PC-9 (cell line): Measurements from ENCODE around the gene PAPOLA. TPM values are rescaled to one million over a fixed set of nuclear protein-coding genes. Genes with fewer than 3 reads are reported as not detected.

Experiments used
- BruUV-seq: library from RNA; stranded (reverse); fragments of 400-500 nt; replicated peaks from 2 replicates; lab custom pipeline; 2021; lab: Mats Ljungman, UMichigan
- CTCF ChIA-PET: fragments of 300-600 bp; sonication (Branson Sonifier 250); formaldehyde crosslinking; loops from one replicate; lab custom pipeline; 2022; ENCODE audit warnings: antibody characterized with exemption; lab: Charles Lee
- POLR2A ChIA-PET: fragments of 300-600 bp; sonication (Branson Sonifier 250); formaldehyde crosslinking; loops from one replicate; lab custom pipeline; 2022; ENCODE audit warnings: antibody characterized with exemption; ENCODE audit not compliant: unreplicated experiment; lab: Charles Lee
- DNase-seq, 2 experiments: peaks; one replicate each; pipeline versions ENCODE4 v3.0.0 to v3.0.0-alpha.2; 2015 to 2022; ENCODE audit warnings: mixed read lengths in 1 of 2
- H2AFZ ChIP-seq: fragments of 200-600 bp; sonication (generic); 2 replicates; pipeline ENCODE4 v1.8.1; 2017; ENCODE audit warnings: antibody characterized with exemption
- H3F3A ChIP-seq: fragments of 200-600 bp; sonication (generic); 2 replicates; pipeline ENCODE4 v1.8.1; 2017; ENCODE audit warnings: antibody characterized with exemption, mild to moderate bottlenecking, low read depth; ENCODE audit not compliant: insufficient read depth
- H3K27ac ChIP-seq: fragments of 200-600 bp; sonication (generic); 2 replicates; pipeline ENCODE4 v1.6.1; 2016; ENCODE audit warnings: mixed run types
- H3K27me3 ChIP-seq: fragments of 200-600 bp; sonication (generic); 2 replicates; pipeline ENCODE4 v1.6.1; 2016; ENCODE audit warnings: low read depth, mixed run types; ENCODE audit not compliant: insufficient read depth
- H3K36me3 ChIP-seq: fragments of 200-600 bp; sonication (generic); 2 replicates; pipeline ENCODE4 v1.6.1; 2016; ENCODE audit warnings: low read depth, mixed run types
- H3K4me1 ChIP-seq: fragments of 200-600 bp; sonication (generic); replicated peaks from 2 replicates; pipeline ENCODE4 v1.6.1; 2016; ENCODE audit warnings: mixed run types; ENCODE audit not compliant: insufficient read depth
- H3K4me2 ChIP-seq: fragments of 200-600 bp; sonication (generic); 2 replicates; pipeline ENCODE4 v1.6.1; 2017; ENCODE audit warnings: mixed run types
- H3K4me3 ChIP-seq: fragments of 200-600 bp; sonication (generic); 2 replicates; pipeline ENCODE4 v1.6.1; 2016; ENCODE audit warnings: mixed run types
- H3K79me2 ChIP-seq: fragments of 200-600 bp; sonication (generic); 2 replicates; pipeline ENCODE4 v1.6.1; 2017; ENCODE audit warnings: low read depth, mixed run types
- H3K9me2 ChIP-seq: fragments of 200-600 bp; sonication (generic); 2 replicates; pipeline ENCODE4 v1.8.1; 2017; ENCODE audit warnings: mild to moderate bottlenecking; ENCODE audit not compliant: insufficient read depth
- H3K9me3 ChIP-seq: fragments of 200-600 bp; sonication (generic); 2 replicates; pipeline ENCODE4 v1.8.1; 2016; ENCODE audit warnings: low read depth; ENCODE audit not compliant: insufficient read depth
- H4K20me1 ChIP-seq: fragments of 200-600 bp; sonication (generic); 2 replicates; pipeline ENCODE4 v1.8.1; 2017; ENCODE audit not compliant: insufficient read depth
- CTCF ChIP-seq: fragments of 200-600 bp; sonication (generic); conservative IDR thresholded peaks from 2 replicates; pipeline ENCODE4 v1.6.1; 2017; ENCODE audit warnings: mixed run types, antibody characterized with exemption, mild to moderate bottlenecking, moderate library complexity
- EZH2 ChIP-seq: fragments of 200-600 bp; sonication (generic); IDR thresholded peaks from 2 replicates; pipeline ENCODE4 v1.8.0; 2017; ENCODE audit warnings: antibody characterized with exemption, low read depth
- intact Hi-C: fragments of 100-400 bp; cut with micrococcal nuclease; formaldehyde crosslinking; loops from one replicate; pipeline ENCODE4 v1.10.0; 2022; ENCODE audit not compliant: unreplicated experiment
- total RNA-seq: library from RNA; stranded (reverse); gene quantifications from 2 replicates; pipeline ENCODE4 v1.2.3, GENCODE V29; 2021

PAPOLA gene
- total RNA-seq, 1 experiment from 2014 or later, result 68.4 TPM

- intact Hi-C loops, result no loop called here
- no TSS peak for BruUV-seq
- Histone ChIP-seq H3K36me3 (no peaks in the 10 kb centered on the region), H3K9me3 (no peaks in the 10 kb centered on the region), H3K27ac (no peak overlapping the region), H3K27me3 (peaks cover 72% of the 10 kb centered on the region), H3K4me3 (no peak overlapping the region), H3F3A (no peaks in the 10 kb centered on the region), H3K4me1 (no peaks in the 10 kb centered on the region), H4K20me1 (no peaks in the 10 kb centered on the region), H3K79me2 (no peaks in the 10 kb centered on the region), H2AFZ (no peak overlapping the region), H3K9me2 (no peaks in the 10 kb centered on the region), H3K4me2 (0 out of 2 replicates have a peak overlapping the region, but pooled peaks have one; percentile 23)
- ChIA-PET POLR2A (no interaction called here), CTCF (no interaction called here)
- no peak for DNase-seq
- TF ChIP-seq CTCF, result no peak
- no peak for TF ChIP-seq EZH2
These were observed 112.3 kb downstream of the PAPOLA start for GRCh38 chr14:96614481-96614881.

GRCh38 chr14:96616161-96616721, 114.1 kb downstream of the PAPOLA start:
- no TSS peak for BruUV-seq
- H4K20me1 ChIP-seq, result no peaks in the 10 kb centered on the region
- DNase-seq, result no peak
- H3K4me1 ChIP-seq, result no peaks in the 10 kb centered on the region
- H3K4me2 ChIP-seq, result no peak overlapping the region
- H3K36me3 ChIP-seq, result no peaks in the 10 kb centered on the region
- ChIA-PET CTCF (no interaction called here), POLR2A (no interaction called here)
- no peak overlapping the region for H3K27ac ChIP-seq
- no peak for TF ChIP-seq CTCF
- no peak for TF ChIP-seq EZH2
- no peaks in the 10 kb centered on the region for H3K79me2 ChIP-seq
- H3F3A ChIP-seq, result no peaks in the 10 kb centered on the region
- H3K9me2 ChIP-seq, result no peaks in the 10 kb centered on the region
- intact Hi-C loops, result no loop called here
- peaks cover 69% of the 10 kb centered on the region for H3K27me3 ChIP-seq
- no peaks in the 10 kb centered on the region for H3K9me3 ChIP-seq
- H3K4me3 ChIP-seq, result no peak overlapping the region
- no peak overlapping the region for H2AFZ ChIP-seq

Other genes starting within 250 kb of the PAPOLA start
- not detected in 2 replicates for gene BDKRB1, start 246.2 kb upstream of the PAPOLA start, total RNA-seq
- 3.9 and 6.6 TPM in 2 replicates for gene ATG2B, start 139.0 kb upstream of the PAPOLA start, total RNA-seq
- gene GSKIP, start 138.9 kb upstream of the PAPOLA start, total RNA-seq, result 7.2 and 13.4 TPM in 2 replicates
- gene AK7, start 110.3 kb upstream of the PAPOLA start, total RNA-seq, result 2.1 and 2.5 TPM in 2 replicates